HT-29 (cell line): Measurements from ENCODE around the gene SH3BGRL2. TPM values are rescaled to one million over a fixed set of nuclear protein-coding genes. Genes with fewer than 3 reads are reported as not detected.
"Not testable (repeated sequence)": the region's sequence is repeated elsewhere in the genome, so short reads cannot be mapped to it uniquely, and the experiment has no call there.

Experiments used
- DNase-seq: peaks from one replicate; pipeline ENCODE4 v3.0.0-alpha.2; 2015; ENCODE audit warnings: low spot score
- total RNA-seq: library from RNA; depleted of rRNA; stranded (reverse); fragments of >200 nt; shearing (Covaris generic); gene quantifications from 2 replicates; pipeline ENCODE4 v1.2.3, GENCODE V29; 2014

SH3BGRL2 gene
- total RNA-seq, 1 experiment from 2014 or later: 17.6 TPM

- no peak for DNase-seq
Measured at GRCh38 chr6:79648328-79648727, 17.2 kb downstream of the SH3BGRL2 start.

DNA sequence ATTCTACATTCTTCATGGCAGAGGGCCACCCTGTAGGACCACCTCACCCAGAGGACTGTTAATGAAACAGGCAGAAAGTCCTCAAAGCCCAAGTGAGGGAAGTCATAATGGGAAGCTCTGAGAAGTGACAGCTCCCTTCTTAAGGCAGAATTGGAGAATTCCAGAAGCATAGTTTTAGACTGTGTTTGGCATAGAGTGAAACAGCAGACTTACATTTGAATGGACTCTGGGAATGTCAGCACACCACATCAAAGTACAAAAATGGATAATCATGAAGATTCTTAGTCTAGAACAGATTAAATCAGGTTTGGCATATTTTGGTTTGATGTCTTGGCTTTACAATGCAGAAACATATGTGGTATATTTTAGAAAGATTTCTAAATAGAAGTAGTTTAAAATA lies 17.9 kb downstream of the SH3BGRL2 start:
- no peak for DNase-seq

- DNase-seq: no peak
Measured at GRCh38 chr6:79650950-79651349, 19.8 kb downstream of the SH3BGRL2 start.

DNA sequence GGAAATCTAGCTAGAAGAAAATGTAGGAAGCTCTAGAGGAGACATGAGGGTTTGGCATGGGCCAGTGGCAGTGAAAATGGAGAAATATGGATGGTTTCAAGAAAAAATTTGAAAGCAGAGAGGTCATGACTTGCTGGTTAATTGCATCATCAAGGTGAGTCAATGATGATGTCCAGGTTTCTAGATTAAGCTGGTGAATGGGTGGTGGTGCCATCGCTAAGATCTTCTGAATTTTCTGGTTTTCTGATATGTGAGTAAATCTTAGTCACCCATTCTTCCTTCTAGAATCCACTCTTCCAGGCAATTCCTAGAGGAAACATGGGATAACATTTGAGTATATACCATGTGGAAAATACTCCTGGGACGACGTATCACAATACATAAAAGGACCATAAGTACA lies 25.0 kb downstream of the SH3BGRL2 start:
- no peak for DNase-seq

GRCh38 chr6:79657238-79657637 lies 26.1 kb downstream of the SH3BGRL2 start:
- no peak for DNase-seq

- DNase-seq: not testable (repeated sequence)
Measured at GRCh38 chr6:79663655-79664054, 32.5 kb downstream of the SH3BGRL2 start.

GRCh38 chr6:79665725-79666551 lies 34.8 kb downstream of the SH3BGRL2 start:
- no peak for DNase-seq

- DNase-seq: no peak
Measured at GRCh38 chr6:79666634-79667033, 35.5 kb downstream of the SH3BGRL2 start.

- DNase-seq: no peak
Measured at GRCh38 chr6:79668381-79668780, 37.3 kb downstream of the SH3BGRL2 start.

GRCh38 chr6:79669766-79670165 lies 38.6 kb downstream of the SH3BGRL2 start:
- DNase-seq: no peak

DNA sequence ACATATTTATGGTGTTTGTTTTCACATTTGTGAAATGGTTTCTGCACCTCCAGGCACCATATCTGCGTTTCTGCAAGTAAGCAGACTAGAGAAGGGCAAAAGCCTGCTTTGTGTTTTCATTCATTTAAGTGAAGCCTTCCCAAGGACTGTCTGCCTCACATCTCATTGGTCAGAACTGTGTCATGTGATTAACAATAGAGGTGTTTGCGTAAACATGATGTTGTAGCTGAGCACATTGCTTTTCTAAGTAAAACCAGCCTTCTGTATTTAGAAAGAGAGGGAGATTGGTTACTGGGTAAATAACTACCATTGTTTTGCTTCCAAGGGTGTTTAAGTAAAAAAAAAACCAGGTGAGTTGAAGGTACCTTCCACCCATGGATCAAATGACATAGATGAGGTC lies 39.7 kb downstream of the SH3BGRL2 start:
- DNase-seq: no peak

DNA sequence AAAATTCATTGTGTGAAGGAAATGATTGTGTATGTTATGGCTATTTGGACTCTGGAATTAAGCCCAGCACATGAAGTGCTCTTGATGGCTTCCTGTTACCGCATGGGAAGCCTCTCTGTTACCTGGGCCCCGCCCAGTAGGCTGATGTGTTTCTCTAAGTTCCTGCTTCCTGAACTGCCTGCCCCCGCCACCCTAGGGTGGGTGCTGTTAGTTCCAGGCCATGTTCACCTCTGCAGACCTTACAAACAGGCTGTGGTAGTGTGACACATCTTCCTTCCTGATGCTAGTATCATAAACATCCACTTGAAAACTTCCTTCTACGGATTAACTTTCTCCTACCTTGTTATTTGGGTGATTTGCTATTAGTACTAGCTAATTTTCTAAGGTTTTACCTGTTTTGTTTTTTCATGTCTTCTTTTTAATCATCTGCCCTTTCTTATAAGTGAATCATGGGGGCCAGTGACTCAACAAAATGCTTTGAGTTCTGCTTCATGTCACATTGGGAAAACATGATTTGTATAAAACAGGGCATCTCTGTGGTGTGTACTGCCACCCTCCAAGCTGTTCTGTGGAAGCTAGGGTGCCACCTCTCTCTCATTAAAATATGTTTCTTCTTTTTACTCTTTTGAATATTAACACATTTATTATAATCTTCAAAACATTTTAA lies 40.6 kb downstream of the SH3BGRL2 start:
- peak; percentile 92 for DNase-seq

DNA sequence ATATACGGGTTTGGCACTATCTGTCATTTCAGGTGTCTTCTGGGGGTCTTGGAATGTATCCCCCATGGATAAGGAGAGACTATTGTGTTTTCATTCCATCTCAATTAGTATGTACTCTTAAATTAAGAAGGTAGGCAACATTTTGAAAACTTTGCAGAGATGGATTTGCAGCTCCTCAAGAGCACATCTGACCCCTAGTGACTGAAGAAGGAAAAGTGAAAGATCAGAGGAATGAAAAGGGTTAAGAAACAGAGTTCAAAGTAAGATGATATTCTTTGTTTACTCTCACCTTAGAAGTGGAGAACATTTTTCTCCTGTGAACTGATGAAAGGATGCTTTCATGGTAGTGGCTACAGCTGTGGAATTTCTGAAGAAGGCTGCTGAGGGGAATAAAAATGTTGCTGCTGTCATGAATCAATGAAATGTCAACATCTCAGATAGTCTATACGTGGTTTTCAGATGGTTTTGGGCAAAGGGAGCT lies 41.5 kb downstream of the SH3BGRL2 start:
- peak; percentile 73 for DNase-seq

GRCh38 chr6:79673947-79674346 lies 42.8 kb downstream of the SH3BGRL2 start:
- DNase-seq: no peak

DNA sequence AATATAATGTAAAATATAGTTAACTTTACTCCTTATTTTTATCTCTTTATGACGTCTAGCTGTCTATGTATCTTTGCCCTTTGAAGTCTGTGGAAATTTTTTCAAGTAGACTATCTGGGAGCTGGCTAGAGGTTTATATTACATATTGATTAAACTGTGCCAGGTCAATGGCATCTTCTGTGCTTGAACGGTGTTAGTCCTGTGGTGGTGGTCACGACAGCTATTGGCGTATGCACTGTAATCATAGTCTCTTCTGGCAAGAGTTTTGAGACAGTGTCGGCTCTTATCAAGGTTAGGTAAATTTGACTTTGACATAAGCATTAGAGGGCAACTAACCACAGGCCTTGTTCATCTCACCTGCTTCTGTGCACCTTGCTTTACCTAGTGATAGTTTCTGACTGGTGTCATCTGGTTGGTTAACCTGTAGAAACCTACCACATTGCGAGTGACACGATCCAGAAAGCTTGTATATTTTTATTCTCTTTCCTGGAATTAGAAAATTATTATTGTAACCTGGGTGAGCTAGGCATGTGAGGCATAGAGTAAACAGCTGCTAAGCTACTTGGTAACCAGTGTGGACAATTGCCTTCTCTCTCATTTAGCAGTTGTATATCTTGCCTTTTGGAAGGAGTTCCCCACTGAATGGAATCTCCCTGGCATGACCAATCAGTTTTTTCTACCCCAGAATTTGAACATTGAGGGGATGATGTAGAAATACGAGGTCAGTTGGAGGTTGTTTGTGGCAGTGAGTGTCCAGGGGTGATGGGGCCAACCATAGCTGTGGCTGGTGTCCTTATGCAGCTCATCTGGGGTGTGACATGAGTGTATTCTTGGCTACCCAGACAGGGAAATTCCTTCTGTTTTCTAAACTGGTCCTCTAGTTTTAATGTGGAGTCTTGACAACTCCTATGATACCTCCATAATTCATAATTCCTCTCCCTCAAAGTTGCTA lies 45.9 kb downstream of the SH3BGRL2 start:
- DNase-seq: no peak

GRCh38 chr6:79682682-79683081 lies 51.6 kb downstream of the SH3BGRL2 start:
- not testable (repeated sequence) for DNase-seq

DNA sequence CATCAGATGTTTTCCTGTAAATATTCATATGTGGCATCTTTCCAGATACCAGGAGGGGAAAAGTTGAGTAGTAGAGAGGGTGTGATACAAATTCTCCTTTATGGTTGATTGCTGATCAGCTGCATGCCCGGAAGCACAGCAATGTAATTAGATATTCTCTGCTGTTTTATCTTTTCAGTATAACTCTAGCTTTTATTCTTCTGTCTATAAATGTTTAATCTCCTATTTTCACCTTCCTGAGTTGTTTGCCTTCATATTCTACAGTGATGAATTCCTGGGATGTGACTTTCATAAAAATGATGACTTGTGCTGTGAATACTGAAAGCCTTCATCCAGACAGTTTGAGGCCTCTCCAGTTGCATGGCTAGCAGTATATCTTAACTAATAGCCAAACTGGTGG lies 53.7 kb downstream of the SH3BGRL2 start:
- DNase-seq: no peak

DNA sequence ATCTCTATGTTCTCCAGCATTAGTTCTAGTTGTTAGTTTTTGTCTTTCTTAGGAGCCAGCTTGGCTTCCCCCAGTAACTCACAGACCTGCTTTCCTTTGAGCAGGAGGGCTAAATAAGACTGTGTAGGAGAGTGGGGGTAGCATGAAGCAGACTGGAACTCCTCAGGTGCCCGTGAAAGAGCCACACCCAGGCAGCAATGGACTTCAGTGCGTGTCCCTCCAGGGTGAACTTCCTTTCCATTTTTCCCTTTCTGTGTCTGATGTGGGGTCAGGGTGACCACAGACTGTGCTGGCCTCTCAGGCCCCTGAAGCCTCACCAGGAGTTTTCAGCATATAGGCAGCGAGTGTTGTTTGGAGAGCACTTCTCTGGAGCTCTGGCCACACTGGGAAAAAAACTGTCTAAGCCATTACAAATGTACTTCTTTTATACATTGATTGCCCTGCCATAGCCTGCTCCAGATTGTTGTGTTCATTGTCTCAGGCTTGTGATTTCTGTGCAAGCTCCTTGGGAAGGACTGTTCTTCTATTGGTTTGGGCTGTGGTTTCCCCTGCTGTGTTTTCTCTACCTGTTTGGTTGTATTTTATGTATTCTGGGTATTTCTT lies 55.7 kb downstream of the SH3BGRL2 start:
- no peak for DNase-seq

- no peak for DNase-seq
Measured at GRCh38 chr6:79687759-79688158, 56.6 kb downstream of the SH3BGRL2 start.

DNA sequence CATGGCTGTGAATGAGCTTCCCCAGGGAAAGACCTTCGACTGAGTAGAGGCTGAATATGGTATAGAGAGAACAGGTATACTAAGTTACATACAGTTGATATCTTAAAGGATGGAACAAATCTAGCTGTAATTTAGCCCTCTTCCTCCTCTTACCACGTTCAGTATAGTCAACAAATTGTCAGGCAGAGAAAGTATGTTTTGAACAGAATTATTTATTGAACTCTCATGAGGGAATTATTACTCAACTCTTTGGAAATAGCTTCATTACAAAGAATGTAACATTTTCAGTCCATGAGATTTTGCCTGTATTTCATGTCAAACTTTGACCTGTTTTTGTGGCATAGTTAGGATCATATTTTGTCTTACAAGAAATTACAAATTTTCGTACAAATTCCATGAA lies 63.0 kb downstream of the SH3BGRL2 start:
- DNase-seq: no peak

DNA sequence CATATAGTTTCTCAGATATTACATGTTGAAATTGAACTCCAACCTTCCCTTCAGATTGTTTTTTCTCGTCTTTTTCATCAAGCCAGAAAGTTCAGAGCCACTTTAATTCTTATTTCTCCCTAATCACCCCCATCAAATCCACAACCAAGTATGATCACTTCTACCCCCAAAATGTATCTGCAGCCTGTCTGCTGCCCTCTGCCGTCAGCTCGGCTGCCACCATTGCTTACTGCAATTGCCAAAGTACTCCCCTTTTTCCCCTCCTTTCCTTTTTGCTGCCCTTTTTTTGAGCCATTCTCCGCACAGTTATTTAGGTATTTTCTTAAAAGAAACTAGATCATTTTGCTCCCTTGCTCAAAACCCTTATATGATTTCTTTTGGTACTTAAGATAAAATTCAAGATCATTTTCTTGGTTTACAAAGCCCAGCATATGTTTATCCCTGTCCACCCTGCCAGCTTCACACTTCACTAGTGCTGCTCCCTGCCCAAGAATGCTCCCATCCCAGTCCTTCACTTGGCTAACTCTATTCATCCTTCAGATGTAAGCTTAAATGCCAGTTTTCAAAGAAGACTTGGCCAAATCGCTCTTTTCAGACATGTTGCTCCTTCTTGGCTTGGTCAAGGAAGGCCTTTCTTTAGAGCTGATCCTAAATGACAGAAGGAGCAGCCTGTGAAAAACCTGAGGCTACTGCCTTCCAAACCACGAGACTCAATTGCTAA lies 63.7 kb downstream of the SH3BGRL2 start:
- no peak for DNase-seq
